ENCODE results near the gene CERK.

CERK gene

GRCh38 chr22:46673205-46673604 lies 64.8 kb downstream of the CERK start:
- DNase-seq (ENCODE audit: low read depth) = no peak
- TF ChIP-seq, protein P1, sequence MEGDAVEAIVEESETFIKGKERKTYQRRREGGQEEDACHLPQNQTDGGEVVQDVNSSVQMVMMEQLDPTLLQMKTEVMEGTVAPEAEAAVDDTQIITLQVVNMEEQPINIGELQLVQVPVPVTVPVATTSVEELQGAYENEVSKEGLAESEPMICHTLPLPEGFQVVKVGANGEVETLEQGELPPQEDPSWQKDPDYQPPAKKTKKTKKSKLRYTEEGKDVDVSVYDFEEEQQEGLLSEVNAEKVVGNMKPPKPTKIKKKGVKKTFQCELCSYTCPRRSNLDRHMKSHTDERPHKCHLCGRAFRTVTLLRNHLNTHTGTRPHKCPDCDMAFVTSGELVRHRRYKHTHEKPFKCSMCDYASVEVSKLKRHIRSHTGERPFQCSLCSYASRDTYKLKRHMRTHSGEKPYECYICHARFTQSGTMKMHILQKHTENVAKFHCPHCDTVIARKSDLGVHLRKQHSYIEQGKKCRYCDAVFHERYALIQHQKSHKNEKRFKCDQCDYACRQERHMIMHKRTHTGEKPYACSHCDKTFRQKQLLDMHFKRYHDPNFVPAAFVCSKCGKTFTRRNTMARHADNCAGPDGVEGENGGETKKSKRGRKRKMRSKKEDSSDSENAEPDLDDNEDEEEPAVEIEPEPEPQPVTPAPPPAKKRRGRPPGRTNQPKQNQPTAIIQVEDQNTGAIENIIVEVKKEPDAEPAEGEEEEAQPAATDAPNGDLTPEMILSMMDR (conservative IDR thresholded peaks at IDR 0.05; ENCODE audit: low read depth, low read length) = no peak
- no peak overlapping the region for H3K4me3 ChIP-seq (ENCODE audit: low read length)

GRCh38 chr22:46672731-46673130 lies 65.3 kb downstream of the CERK start:
- TF ChIP-seq, protein P1 (conservative IDR thresholded peaks at IDR 0.05; ENCODE audit: low read depth, low read length) = no peak
- H3K4me3 ChIP-seq (ENCODE audit: low read length) = no peak overlapping the region
- DNase-seq (ENCODE audit: low read depth) = no peak

GRCh38 chr22:46671824-46672432 lies 66.1 kb downstream of the CERK start:
- H3K4me3 ChIP-seq (ENCODE audit: low read length) = no peak overlapping the region
- DNase-seq (ENCODE audit: low read depth) = no peak
- TF ChIP-seq, protein P1 (conservative IDR thresholded peaks at IDR 0.05; ENCODE audit: low read depth, low read length) = no peak

DNA sequence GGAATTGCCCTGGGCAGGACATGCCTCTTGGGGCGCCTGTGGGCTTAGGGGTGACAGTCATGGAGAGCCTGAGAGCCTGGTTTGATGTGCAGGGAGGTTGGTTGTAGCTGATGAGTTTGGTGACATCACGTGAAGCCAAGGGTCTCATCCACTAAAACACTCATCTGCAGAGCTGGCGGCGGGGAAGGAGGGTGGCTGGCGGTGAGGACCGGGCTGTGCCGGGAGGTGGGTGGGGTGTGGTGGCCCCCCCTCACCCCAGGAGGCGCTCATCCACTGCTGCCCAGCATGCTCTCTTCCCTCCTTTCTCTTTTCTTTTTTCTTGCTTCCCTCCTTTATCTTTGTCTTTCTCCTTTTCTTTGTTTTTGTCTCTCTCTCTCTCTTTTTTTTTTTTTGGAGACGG lies 68.9 kb downstream of the CERK start:
- no peak overlapping the region for H3K4me3 ChIP-seq (ENCODE audit: low read length)
- TF ChIP-seq, protein P1 (conservative IDR thresholded peaks at IDR 0.05; ENCODE audit: low read depth, low read length) = no peak
- no peak for DNase-seq (ENCODE audit: low read depth)

DNA sequence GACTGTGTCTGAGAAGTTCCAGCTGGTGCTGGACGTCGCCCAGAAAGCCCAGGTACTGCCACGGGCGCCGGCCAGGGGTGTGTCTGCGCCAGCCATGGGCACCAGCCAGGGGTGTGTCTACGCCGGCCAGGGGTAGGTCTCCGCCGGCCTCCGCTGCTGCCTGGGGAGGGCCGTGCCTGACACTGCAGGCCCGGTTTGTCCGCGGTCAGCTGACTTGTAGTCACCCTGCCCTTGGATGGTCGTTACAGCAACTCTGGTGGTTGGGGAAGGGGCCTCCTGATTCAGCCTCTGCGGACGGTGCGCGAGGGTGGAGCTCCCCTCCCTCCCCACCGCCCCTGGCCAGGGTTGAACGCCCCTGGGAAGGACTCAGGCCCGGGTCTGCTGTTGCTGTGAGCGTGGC lies 69.9 kb downstream of the CERK start:
- H3K4me3 ChIP-seq (ENCODE audit: low read length) = no peak overlapping the region
- DNase-seq (ENCODE audit: low read depth) = no peak
- TF ChIP-seq, protein P1 (conservative IDR thresholded peaks at IDR 0.05; ENCODE audit: low read depth, low read length) = no peak

DNA sequence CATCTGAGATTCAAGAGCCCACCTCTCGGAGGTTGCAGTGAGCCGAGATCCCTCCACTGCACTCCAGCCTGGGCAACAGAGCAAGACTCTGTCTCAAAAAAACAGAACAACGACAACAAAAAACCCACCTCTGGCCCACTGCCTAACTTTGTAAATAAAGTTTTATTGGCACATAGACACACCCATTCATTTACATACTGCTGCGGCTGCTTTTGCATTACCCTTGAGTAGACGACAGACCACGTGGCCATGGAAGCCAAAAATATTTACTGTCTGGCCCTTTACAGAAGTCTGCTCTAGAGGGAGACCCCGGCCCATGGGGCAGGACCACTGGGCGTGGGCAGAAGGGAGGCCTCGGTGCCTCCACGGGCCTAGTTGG lies 70.8 kb downstream of the CERK start:
- no peak for DNase-seq (ENCODE audit: low read depth)
- TF ChIP-seq, protein P1 (conservative IDR thresholded peaks at IDR 0.05; ENCODE audit: low read depth, low read length) = no peak
- no peak overlapping the region for H3K4me3 ChIP-seq (ENCODE audit: low read length)

- no peak for DNase-seq (ENCODE audit: low read depth)
- no peak overlapping the region for H3K4me3 ChIP-seq (ENCODE audit: low read length)
- TF ChIP-seq, protein P1 (conservative IDR thresholded peaks at IDR 0.05; ENCODE audit: low read depth, low read length) = no peak
These were observed 71.3 kb downstream of the CERK start for GRCh38 chr22:46666577-46667244.

All from retinal pigment epithelial cell (primary cell).